ENCODE data around the gene RAB12. TPM values are rescaled to one million over a fixed set of nuclear protein-coding genes. Genes with fewer than 3 reads are reported as not detected.
A peak's percentile ranks its signal among the peaks of the same experiment; 100 is the strongest.
"Not testable (repeated sequence)": the region's sequence is repeated elsewhere in the genome, so short reads cannot be mapped to it uniquely, and the experiment has no call there.

The RAB12 gene
- total RNA-seq, 1 donor from 2014 or later = 78.5 TPM

GRCh38 chr18:8611916-8612576 is 2.8 kb downstream of the RAB12 start:
- DNase-seq (ENCODE audit: low spot score) = peak; percentile 53

- DNase-seq (ENCODE audit: low spot score) = no peak
Observed at GRCh38 chr18:8614875-8615274, 5.6 kb downstream of the RAB12 start.

- DNase-seq (ENCODE audit: low spot score) = peak; percentile 94
Observed at GRCh38 chr18:8615397-8616027, 6.3 kb downstream of the RAB12 start.

DNA sequence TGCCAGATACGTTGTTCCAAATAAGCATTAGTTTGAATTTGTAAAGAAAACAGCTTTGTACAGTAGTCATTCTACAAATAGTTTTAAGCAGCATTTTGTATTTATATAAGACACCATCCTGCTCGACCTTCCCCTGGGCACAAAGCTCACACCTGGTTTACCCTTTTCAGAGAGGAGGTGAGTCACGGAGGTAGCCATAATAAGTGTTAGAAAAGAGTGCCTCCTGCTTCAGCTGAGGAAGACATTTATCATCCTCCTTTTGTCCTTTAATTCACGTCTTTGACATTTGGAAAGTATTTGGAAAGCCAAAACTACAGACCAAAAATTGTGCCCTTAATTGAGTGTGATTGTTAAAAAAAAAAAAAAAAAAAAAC is 6.8 kb downstream of the RAB12 start:
- no peak for DNase-seq (ENCODE audit: low spot score)

- no peak for DNase-seq (ENCODE audit: low spot score)
Observed at GRCh38 chr18:8617907-8618306, 8.7 kb downstream of the RAB12 start.

- no peak for DNase-seq (ENCODE audit: low spot score)
Observed at GRCh38 chr18:8619041-8619440, 9.8 kb downstream of the RAB12 start.

DNA sequence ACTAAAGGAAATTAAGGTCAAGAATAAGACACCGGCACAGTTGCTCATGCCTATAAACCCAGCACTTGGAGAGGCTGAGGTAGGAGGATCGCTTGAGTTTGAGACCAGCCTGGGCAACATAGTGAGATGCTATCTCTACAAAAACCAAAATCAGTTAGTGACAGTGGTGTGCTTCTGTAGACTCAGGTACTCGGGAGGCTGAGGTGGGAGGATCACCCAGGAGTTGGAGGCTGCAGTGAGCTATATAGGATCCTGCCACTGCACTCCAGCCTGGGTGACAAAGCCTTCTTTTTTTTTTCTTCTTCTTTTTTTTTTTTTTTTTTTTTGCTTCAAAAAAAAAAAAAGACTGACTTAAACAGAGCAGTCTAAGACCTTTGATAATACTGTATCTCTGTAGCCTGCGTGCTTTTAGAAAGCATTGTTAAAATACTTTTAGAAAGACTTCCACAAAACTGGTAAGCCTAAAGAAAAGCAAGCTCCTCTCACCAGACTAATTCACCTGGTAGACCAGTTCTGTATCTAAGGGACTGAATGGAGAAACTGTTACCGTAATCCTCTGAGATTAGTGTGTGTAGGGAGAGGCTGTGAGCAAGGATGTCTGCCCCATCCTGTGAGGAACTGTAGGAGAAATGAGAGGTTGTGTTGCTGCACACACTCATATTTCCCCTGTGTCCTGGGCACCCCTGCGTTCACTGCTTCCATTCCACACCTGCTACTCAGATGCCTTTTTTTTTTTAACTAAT is 10.8 kb downstream of the RAB12 start:
- DNase-seq (ENCODE audit: low spot score) = no peak

GRCh38 chr18:8620845-8621244 is 11.6 kb downstream of the RAB12 start:
- no peak for DNase-seq (ENCODE audit: low spot score)

DNA sequence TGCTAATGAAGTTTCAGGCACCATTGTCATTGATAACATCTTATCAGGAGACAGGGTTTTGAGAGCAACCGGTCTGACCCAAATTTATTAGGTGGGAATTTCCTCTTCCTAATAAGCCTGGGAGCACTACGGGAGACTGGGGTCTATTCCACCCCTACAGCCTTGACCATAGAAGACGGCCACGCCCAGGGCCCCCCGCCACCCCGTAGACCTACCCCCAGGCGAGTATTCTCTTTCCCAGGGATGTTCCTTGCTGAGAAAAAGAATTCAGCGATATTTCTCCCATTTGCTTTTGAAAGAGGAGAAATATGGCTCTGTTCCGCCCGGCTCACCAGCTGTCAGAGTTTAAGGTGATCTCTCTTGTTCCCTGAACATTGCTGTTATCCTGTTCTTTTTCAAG is 13.4 kb downstream of the RAB12 start:
- DNase-seq (ENCODE audit: low spot score) = not testable (repeated sequence)

DNA sequence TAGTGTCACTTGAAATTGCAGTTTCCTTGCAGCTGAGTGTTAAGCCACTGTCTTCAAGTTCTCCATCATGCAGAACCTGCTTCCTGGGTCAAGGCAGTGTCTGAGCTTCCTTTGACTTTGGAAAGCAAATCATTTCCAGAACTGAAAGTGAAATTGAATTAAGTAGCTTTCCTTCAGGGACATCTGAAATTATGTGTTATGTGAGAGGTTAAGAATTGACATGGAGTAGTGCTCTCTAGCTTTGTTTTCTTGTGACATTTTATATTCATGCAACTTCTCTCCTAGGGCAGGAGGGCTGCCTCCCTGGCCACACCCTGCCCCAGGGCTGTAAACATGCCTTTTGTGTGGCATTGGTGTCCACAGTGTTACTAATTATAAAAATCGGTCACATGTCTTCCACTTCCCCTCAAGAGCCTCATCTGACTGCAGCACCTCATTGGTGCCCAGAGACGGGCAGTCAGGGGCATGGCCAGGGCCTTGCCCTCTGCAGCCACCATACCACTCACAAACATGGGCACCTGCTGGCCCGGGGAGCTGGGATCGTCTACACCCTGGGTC is 14.4 kb downstream of the RAB12 start:
- no peak for DNase-seq (ENCODE audit: low spot score)

- DNase-seq (ENCODE audit: low spot score) = no peak
Observed at GRCh38 chr18:8625461-8626092, 16.3 kb downstream of the RAB12 start.

DNA sequence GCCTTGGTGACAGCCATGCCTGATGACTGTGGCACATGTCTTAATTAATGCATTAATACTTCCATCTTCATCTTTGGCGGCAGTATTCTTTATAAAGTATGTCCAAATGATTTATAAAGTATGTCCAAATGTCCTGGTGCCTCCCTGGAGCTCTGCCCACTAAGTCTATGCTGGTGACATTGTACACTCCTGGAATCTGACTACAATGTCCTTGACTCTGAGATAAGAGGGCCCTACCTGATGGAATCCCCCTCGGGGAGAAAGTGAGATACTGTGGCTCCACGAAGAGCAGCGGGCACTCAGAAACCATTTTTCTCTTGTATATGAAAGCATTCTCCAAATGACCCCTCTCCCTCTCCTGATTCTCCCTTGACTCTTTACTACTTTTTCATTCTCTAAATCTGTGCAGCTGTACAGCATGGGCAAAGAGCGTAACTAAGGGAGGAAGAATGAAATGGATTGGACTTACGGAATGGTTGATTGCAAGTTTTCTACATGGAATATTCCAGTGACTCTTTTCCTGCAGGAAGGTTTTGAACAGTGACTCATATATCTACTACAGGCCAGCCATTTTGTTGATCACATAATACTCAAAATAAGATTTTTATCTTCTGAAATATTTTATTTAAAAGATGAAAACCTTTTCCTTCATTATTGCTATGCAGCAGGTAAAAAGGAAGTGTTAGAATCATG is 17.3 kb downstream of the RAB12 start:
- no peak for DNase-seq (ENCODE audit: low spot score)

GRCh38 chr18:8627107-8627472 is 17.9 kb downstream of the RAB12 start:
- DNase-seq (ENCODE audit: low spot score) = no peak

DNA sequence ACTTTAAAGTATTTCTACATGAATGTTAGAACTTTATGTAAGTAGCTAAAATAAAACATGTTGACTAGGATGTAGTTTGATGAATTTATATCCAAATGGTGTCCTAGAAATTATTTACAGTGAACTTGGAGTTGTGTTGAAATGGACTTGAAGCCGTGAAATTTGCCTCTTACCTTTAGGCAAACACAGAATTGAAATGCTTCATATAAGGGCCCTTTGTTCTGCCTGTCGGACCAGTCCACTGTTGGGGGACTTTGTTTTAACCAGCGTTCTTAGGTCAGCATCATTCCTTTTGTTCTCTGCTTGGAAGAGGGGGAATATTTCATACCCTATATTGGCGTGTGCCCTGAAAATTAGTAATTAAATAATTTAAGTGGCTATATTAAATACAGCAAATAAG is 18.3 kb downstream of the RAB12 start:
- DNase-seq (ENCODE audit: low spot score) = no peak

DNA sequence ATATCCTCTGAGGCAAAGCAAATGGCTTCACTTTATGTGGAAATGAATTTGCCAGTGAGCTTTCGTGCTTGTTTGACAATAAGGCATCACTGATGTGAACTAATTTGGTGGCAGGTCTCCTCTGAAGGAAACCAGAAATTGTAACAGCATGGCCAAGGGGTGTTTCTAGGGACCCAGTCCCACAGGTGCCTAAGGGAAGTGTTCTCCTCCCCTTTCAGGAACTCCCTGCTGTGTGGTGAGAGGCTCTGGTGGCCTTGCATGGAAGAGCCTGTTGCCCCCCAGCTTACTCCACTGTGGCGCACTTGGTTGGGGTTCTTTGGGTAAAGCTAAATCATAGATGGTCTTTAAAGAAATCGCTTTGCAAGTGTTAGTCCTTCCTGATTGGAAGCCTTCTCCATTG is 20.4 kb downstream of the RAB12 start:
- no peak for DNase-seq (ENCODE audit: low spot score)

DNA sequence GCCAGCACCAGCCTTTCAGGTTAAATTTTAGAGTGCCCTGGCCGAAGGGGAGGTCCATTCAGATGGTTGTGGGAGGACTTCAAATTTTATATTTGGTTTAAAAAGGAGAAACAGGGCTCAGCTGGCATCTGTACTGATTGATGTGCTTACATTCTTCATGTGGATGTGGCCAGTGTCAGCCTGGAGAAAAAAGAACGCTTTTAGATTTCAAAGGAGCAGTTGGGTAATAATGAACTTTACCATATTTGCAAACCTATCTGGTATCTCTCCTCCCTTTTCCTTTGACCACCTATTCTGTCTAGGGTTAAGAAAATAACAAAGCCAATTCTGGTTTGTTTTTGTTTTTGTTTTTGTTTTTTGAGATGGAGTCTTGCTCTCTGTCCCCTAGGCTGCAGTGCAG is 21.3 kb downstream of the RAB12 start:
- DNase-seq (ENCODE audit: low spot score) = no peak

GRCh38 chr18:8631265-8631664 is 22.0 kb downstream of the RAB12 start:
- DNase-seq (ENCODE audit: low spot score) = no peak

DNA sequence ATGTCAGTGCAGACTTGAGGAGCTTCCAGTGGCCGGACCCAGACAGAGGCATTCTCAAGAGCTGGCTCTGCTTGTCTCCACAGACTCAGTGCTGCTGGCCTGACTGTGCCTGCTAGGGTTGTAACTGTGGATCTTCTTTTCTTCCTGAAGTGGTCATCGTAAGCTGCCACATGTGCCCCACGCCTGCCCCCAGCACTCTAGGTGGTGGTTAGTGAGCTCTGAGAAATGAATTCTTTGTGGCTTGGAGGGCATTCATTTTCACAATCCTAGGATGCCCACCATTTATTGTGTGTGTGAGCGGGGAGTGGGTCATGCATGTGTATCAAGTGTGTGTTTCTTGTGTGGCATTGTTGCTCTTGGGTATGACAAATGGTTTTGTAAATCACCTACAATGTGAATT is 23.1 kb downstream of the RAB12 start:
- DNase-seq (ENCODE audit: low spot score) = no peak

- no peak for DNase-seq (ENCODE audit: low spot score)
Observed at GRCh38 chr18:8634508-8634907, 25.3 kb downstream of the RAB12 start.

DNA sequence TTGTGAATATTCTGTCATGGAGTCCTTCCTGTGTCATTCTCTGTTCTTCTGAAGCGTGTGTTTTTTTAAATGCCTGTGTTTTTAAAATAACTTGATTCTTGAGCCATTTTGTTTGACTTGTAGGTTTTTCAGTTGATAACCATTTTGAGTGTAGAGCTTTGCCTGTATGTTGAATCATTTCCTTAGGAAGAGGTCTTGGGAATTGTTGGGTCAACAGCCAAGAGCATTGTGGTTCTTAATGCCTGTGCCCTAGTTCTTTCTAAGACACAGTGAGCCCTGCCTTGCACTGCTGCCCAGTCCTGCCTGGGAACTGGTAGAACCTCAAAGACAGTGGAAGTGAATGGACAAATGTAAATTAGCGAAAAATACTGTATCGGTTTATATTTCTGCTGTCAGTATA is 25.9 kb downstream of the RAB12 start:
- DNase-seq (ENCODE audit: low spot score) = no peak

DNA sequence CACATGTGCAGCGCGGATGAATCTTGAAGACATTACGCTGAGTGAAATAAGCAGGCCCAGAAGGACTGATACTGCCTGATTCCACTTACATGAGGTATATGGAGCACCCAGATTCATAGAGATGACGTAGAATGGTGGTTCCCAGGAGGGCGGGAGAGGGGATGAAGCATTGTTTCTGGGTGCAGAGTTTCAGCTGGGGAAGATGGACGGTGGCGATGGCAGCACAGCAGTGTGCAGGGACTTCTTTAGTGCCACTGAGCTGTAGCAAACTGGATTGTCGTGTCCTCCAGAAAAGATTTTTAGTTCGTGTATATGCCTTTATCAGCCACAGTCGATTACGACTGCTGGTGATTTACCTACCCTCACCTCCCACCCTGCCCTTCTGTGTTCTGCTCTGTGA is 30.5 kb downstream of the RAB12 start:
- no peak for DNase-seq (ENCODE audit: low spot score)

Data from umbilical cord (tissue), 2 donors.